Pulmonary artery endothelial cell (primary cell): Measurements from ENCODE around the gene CRABP2. TPM values are rescaled to one million over a fixed set of nuclear protein-coding genes. Genes with fewer than 3 reads are reported as not detected.

ENCODE experiments used
- DNase-seq: peaks from one replicate; pipeline ENCODE4 v3.0.0-alpha.2; 2011; ENCODE audit warnings: low read depth, low spot score
- total RNA-seq: library from RNA; depleted of rRNA; stranded (reverse); fragments of >200 nt; gene quantifications from 2 replicates; pipeline ENCODE4 v1.2.3, GENCODE V29; 2014

The CRABP2 gene
- total RNA-seq, 1 donor from 2014 or later, result 0.46 TPM

DNA sequence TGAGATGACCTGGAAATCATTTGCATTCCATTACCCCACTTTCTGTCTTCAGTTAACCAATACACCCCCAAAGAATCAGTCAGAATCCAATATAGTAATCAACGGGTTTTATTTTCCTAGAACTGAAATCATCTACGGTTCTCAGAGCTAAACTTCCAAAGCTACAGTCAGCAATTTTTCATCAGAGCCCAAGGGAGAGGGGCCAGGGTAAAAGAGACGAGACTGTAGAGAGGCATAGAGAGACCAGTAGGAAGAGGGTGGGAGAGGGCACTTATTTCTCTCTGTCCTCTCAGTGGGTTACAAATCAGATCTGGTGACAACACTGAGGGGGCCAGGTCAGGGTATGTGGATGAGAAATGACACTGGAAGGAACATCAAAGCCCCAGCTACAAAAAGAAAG is 36.6 kb upstream of the CRABP2 start:
- no peak for DNase-seq

GRCh38 chr1:156741481-156741983 is 36.1 kb upstream of the CRABP2 start:
- DNase-seq, result no peak

DNA sequence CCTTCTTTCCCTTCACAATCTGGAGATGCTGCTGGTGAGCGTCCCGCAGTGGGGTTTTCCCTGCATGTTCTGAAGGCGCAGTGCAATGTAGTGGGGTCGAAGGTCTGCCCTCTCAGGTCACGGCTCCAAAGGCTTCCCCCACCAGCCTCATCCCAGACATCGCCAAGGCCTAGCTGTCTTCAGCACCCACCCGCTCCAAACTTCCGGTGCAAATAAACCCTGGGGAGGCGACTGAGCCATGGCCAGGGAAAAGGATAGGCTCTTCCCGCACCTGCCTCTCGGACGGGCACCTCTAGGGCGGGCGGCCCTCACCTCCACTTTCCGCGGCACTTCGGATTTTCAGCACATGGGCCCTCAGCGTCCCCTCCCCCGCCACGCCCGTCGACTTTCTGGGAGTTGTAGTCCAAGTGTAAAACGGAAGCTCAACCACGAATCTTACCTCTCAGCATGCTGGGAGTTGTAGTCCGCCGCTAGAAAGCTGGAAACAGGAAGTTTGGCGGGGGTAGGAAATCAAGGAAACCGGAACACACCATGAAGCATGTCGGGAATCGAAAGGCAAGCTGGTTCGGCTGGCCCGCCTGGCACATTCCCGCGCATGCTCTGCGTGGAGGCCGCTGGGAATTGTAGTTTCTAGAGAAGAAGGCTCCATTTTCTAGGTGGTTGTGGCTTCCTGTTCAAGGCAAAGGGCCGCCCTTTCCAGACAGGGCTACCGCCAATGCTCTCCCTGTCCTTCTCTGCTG is 35.5 kb upstream of the CRABP2 start, which contains the start of gene MRPL24:
TSS of gene MRPL24 (minus strand) at position 348 of the 740 bp plus-strand sequence. CDS start 2,384 bp downstream, outside the sequence.
- peak; percentile 99 for DNase-seq

DNA sequence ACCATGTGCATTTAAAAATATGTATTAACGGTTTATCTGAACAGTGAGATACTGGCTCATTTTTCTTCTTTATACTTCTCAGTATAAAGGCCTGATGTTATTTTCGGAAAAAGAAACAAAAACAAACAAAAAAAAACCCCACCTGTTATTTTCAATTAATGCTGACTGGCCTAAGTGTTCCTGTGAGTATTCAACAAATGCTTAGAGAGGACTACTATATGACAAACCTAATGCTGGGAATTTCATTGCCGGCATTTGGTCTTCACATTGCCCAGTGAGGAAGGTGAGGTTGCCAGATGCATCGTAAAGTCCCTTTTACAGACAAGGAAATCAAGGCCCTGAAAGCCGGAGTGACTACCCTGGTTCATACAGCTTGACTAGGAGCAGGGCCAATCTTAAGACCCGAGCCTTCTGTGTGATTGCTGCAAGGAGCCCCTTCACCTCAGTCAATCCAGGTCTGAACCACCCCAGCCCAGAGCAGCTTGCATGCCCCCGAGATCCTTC is 34.9 kb upstream of the CRABP2 start:
- no peak for DNase-seq

- no peak for DNase-seq
Observed at GRCh38 chr1:156738916-156739315, 33.5 kb upstream of the CRABP2 start.

- no peak for DNase-seq
Observed at GRCh38 chr1:156738407-156738806, 33.0 kb upstream of the CRABP2 start.

DNA sequence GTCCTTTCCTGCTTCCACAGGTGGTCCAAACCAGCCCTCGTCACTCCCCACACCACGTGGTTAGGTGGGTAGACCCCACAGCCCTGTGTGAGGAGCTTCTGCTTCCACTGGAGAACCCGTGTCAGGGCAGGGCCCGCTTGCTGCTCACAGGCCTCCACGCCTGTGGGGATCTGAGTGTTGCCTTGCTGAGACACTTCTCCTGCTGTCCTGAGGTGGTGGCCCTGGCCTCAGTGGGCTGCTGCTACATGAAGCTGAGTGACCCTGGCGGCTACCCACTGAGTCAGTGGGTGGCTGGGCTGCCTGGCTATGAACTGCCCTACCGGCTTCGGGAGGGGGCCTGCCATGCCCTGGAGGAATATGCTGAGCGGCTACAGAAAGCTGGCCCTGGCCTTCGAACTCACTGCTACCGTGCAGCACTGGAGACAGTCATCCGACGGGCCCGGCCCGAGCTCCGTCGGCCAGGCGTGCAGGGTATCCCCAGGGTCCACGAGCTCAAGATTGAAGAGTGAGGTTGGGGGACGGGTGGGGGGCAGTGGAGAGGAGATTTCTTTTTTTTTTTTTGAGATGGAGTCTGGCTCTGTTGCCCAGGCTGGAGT is 28.7 kb upstream of the CRABP2 start:
- no peak for DNase-seq

DNA sequence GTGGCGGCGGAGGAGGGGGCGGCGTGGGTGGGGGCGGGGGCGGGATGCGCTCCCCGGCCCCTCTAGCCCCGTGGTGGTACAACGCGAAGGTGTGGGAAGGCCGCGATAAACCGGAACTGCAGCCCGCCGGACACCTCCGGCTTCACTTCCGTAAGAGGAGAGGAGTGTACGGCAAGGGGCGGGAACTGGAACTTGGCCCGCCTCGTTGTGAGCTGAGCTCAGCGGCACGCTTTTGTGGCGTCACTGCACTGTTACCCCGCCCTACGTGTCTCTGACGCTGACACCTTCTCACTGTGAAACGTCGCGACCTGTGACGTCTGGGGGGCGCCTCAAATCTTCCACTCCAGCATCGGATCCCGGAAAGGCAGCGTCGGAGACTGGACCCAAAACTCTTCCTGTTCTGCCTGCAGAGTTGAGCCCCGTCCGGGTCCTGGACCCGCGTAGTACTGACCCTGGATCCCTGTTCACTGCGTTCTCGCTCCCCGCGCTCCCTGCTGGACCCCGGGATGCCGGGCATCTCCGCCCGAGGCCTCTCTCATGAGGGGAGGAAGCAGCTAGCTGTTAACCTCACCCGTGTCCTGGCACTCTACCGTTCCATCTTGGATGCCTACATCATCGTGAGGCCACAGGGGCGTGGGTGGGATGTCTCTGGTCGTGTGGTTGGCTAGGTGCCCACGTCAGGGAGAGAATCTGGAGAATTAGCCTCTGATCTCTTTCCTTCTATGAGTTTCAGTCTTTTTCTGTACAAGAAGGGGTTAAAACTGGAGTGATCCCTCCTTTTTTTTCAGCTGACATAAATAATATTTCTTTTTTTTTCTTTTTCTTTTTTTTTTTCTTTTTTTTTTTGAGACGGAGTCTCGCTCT is 23.4 kb upstream of the CRABP2 start, which contains the start of gene ISG20L2:
TSS of gene ISG20L2 (minus strand) at position 168 of the 864 bp plus-strand sequence. CDS start 1,114 bp downstream, outside the sequence.
- peak; percentile 94 for DNase-seq

- no peak for DNase-seq
Observed at GRCh38 chr1:156727926-156728598, 22.7 kb upstream of the CRABP2 start, which contains the start of gene METTL25B. TSS of gene METTL25B (plus strand) at chr1:156728469. CDS start at chr1:156729105, 636 bp downstream.

GRCh38 chr1:156727492-156727891 is 22.1 kb upstream of the CRABP2 start:
- DNase-seq, result no peak

- peak; percentile 51 for DNase-seq
Observed at GRCh38 chr1:156726549-156727226, 21.3 kb upstream of the CRABP2 start.

DNA sequence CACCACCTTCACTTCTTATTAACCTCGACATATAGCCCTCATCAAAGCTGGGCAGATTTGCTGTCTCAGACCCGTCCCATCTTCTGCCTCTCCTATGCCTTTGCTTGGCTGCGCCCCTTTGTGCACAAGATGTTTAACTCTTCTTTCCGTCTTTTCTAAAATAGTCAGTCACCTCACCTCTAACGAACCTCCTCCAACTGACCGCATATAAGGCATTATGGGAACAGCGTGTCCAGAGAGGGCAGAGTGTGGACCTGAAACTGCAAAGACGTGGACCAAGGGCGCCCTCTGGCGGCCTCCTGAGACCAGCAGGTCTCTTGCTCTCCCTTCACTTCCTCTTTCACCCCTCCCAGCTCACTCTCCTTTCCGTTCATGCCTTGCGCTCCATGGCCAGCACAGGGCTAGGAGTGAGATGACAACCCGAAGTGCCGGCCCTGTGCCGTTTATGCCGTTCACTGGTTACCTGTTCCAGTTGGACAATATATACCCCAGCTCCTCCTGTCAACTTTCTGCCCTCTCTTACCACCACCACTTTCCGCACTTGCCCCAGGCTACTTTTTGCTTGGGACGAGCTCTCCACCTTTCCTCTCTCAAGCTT is 20.4 kb upstream of the CRABP2 start:
- DNase-seq, result peak; percentile 59

DNA sequence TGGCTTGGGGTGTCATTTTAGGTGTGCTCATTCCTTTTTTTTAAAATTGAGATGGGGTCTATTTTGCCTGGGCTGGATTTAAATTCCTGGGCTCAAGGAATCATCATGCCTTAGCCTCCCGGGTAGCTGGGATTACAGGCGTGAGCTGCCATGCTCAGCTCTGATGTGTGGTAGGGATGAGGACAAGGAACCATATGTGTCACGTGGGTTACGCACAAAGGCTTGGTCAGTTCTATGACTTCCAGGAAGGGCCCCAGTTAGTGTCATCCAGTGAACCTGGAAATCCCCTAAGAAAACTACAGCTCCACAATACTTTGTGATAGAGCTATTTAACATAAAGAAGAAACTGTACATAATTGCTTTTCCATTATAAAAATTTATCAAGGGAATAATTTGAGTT is 16.2 kb upstream of the CRABP2 start:
- DNase-seq, result no peak

GRCh38 chr1:156721131-156721530 is 15.7 kb upstream of the CRABP2 start:
- no peak for DNase-seq

GRCh38 chr1:156717351-156717750 is 12.0 kb upstream of the CRABP2 start:
- DNase-seq, result no peak

- no peak for DNase-seq
Observed at GRCh38 chr1:156714830-156715229, 9.4 kb upstream of the CRABP2 start.

- no peak for DNase-seq
Observed at GRCh38 chr1:156712626-156713025, 7.2 kb upstream of the CRABP2 start.

DNA sequence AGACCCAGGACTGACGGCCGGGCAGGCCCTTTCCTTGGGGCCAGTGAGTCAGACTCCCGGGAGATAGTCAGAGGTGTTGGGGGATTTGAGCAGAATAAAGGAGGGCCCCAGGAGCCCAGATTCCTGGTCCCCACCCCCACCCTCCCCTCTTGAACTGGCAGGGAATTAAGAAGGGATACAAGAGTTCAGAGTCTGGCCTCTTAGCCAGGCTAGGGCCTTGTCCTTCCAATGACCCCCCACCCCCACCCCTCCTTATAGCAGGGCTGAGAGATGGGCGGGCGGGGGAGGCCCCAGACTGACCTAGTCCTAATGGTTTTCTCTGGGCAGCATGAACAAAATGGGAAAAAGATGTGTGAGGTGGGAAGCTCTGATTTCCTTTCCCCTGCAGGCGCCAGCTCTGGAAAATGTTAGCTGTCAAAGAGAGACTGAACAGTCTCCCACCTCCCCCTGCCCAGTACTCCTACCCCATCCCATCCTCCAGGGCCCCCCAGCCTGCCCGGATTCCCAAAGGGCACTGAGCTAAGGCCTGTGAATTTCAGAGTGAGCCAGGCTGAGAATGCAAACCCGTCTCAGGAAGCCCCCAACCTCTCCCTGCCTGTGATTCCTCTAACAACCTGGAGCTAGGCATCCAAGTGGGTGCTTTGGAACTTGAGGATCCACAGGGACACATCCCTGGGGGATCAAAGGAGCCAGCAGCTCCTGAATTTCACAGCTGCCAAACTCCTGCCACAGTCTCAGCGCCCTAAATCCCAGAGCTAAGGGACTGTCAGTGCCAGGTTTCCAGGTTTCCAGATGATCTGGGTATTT is 5.8 kb upstream of the CRABP2 start:
- no peak for DNase-seq
